Stimulated activated CD8-positive, alpha-beta memory T cell treated with anti-CD3 and anti-CD28 coated beads, Interleukin-12 subunit alpha, Interleukin-12 subunit beta, amount 100 ng/mL, for 1 hour (primary cell): ENCODE results near the gene RASA2.
"Not testable (repeated sequence)": the region's sequence is repeated elsewhere in the genome, so short reads cannot be mapped to it uniquely, and the experiment has no call there.

Experiments
- DNase-seq: peaks from one replicate; pipeline ENCODE4 v3.0.0-alpha.2; 2020; ENCODE audit warnings: low read depth

The RASA2 gene

GRCh38 chr3:141578202-141578973 is 91.6 kb downstream of the RASA2 start:
- no peak for DNase-seq

- no peak for DNase-seq
Measured at GRCh38 chr3:141594357-141594756, 107.5 kb downstream of the RASA2 start.

DNA sequence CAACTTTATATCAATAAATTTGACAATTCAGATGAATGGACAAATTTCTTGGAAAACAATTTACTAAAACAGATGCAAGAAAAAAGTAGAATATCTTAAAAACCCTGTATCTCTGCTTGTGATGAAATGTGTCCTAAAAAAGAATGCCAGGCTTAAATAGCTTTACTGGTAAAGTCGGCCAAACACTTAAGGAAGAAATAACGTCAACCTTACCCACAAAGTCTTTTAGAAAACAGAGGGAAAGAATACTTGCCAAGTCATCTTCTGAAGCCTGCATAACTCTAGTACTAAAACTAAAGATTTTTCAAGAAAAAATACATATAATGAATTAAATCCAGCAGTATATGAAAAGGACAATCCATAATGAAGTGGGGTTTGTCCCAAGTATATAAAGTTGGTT is 111.1 kb downstream of the RASA2 start:
- no peak for DNase-seq

DNA sequence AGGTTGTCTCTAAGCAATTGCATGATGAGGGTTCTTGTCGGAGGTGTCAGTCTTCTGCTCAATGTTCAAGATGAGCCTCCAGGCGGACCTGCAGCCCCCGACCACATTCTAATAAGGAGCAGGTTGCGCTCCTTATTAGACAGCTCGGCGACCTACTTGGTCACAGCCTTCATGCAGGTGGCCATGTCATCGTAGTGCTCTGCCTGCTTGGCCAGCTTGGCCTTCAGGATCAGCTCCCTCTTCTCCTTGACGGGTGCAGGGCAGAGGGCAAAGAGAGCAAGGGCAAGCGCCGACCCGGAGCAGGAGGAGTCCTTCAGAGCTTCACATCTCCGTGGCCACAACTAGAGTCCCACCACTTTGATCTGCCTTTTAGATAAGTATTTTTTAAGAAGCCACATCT is 113.5 kb downstream of the RASA2 start:
- no peak for DNase-seq

GRCh38 chr3:141602706-141603105 is 115.9 kb downstream of the RASA2 start:
- DNase-seq, result no peak

DNA sequence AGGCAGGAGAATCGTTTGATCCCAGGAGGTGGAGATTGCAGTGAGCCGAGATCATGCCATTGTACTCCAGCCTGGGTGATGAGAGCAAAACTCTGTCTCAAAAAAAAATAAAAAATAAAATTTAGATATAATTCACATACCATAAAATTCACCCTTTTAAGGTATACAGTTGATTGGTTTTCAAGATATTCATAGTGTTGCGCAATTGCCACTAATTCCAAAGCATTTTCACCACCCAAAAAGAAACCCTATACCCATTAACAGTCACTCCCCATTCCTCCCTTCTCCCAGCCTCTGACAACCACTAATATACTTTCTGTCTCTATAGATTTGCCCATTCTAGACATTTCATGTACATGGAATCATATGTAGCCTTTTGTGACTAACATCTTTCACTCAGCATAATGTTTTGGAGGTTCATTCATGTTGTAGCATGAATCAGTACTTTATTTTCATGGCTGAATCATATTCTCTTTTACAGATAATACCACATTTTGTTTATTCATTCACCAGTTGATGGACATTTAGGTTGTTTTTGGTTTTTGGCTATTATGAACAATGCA is 116.7 kb downstream of the RASA2 start:
- DNase-seq, result no peak

- DNase-seq, result no peak
Measured at GRCh38 chr3:141605883-141606282, 119.1 kb downstream of the RASA2 start.

DNA sequence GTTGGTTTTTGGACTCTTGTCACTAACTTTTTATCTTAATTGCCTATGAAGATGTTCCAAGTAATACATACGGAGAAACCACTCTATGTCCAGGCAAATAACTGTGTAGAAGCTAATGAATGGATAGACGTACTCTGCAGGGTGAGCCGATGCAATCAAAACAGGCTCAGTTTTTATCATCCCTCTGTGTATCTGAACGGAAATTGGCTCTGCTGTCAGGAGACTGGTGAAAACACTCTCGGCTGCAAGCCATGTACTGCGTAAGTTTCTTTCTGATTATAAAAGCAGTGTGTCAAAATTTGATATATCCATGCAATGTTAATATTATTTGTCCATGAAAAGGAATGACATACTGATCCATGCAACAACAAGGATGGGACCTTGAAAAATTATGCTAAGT is 121.6 kb downstream of the RASA2 start:
- DNase-seq, result no peak

DNA sequence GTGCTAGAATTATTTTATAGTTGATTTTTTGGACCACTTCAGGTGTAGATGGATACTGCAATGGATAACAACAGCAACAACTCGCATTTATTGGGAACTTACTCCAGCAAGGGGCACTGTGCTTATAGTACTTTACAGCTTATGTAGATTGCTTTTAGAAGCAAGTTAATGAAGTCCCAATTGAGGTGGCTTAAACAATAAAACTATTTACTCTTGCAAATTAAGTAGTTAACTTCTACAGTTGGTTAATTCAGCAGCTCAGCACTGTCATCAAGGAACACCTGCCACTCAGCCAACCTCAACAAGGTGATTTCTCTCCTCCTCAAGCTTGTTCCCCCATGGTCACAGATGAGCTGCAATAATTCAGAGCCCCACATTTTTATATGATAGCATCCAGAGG is 124.1 kb downstream of the RASA2 start:
- no peak for DNase-seq

DNA sequence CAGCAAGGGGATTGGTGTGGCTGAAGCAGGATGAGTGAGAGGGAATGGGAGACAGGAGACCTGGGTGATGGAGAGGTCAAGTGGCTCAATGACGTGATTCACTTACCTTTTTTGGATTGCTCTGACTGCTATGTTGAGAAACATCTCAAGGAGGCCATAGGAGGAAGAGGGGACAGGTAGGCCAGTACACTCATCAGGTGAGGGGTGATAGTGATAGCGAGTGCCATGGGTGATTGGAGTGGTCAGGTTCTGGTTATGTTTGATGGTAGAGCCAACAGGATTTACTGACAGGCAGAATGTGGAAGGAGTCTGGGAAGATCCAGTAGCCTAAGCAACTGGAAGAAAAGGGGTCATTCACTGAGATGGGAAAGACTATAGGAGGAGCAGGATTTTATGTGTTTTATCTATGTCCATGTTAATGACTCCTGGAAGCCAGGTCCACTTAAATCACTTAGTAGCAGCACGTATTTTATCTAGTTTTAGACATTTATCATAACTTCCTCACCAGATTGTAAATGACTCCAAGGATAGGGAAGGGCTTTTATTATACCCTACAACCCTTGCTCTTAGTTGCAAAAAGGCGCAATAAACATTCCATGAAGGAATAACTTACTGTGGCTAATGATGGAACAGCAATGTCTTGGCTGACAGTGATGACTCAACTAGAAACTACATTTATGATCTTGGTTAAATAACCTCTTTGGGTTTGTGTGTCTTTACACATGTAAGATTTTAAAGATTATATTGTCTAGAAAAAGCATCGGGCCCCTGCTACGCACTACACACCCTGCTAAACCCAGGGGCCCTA is 131.5 kb downstream of the RASA2 start:
- no peak for DNase-seq

DNA sequence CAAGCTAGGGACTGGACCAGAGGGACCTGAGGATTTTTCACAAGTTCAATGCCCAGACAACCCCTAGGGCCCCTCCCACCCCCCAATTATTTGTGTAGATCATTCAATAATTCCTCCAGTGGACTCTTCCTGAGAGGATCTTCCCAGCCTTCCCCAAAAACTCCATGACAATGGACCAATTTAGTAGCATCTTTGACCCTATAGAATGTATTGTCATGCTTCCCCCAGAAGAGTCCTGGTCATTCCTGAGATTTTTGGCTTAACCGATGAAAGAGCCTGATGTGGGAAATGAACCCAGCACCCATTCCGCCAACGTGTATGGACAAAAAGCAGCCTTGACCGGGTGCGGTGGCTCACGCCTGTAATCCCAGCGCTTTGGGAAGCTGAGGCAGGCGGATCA is 132.1 kb downstream of the RASA2 start:
- no peak for DNase-seq

GRCh38 chr3:141619450-141619849 is 132.6 kb downstream of the RASA2 start:
- no peak for DNase-seq

DNA sequence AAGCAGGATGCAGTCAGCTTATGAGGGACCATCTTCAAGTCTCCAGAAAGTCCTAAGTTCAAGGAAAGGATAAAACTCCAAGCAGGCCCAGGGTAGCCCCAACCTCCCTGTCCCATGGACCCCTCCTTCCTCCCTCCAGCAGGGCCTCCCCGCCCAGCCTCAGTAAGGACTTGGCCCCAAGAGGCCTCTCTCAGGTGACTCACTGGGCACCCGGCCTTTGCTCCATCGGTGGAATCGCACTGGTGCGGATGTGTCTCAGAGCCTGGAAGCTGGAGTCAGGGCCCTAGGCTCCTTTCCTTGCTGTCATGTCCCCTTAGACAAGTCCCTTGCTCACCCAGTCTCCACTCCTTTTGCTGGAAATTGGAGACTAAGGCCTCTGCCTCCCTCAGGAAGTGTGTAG is 136.9 kb downstream of the RASA2 start:
- DNase-seq, result no peak

DNA sequence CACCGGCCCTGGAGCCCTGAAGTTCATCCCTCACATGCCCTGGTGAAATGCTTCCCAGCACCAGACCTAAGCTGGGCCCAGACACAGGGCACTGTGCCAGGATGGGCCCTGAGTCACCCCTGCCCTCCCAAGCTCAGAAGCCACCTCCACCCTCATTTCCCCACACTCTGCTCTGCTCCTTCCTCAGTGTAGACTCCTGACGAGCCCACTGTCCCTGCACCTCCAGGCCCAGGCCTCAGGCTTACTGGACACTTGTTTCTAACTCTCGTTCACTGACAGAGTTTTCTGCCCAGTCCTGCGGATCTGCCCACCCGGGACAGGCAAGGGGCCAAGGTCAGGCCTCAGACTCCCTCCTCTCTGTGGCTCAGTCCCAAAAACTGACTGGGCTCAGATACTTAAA is 138.7 kb downstream of the RASA2 start:
- no peak for DNase-seq

- not testable (repeated sequence) for DNase-seq
Measured at GRCh38 chr3:141628334-141628733, 141.5 kb downstream of the RASA2 start.

- not testable (repeated sequence) for DNase-seq
Measured at GRCh38 chr3:141628868-141629441, 142.1 kb downstream of the RASA2 start.

DNA sequence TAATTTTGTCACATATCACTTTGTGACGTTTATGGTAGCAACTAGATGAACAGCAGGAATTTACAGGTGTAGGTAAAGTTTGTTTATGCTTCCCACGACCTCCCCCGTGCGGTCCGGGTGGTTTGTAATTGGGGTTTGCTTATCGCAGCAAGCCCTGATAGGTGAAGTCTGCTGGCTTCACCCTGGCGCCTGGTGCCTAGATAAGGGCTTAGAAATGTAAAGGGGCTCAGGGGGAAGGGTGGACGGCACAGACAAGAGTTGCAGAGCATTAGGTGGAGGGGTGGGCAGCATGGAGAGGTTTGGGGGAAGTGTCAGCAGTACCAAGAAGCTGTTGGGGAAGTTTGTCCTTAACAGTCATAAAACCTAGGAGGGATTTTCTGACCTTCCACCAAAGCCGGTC is 143.1 kb downstream of the RASA2 start:
- DNase-seq, result no peak

DNA sequence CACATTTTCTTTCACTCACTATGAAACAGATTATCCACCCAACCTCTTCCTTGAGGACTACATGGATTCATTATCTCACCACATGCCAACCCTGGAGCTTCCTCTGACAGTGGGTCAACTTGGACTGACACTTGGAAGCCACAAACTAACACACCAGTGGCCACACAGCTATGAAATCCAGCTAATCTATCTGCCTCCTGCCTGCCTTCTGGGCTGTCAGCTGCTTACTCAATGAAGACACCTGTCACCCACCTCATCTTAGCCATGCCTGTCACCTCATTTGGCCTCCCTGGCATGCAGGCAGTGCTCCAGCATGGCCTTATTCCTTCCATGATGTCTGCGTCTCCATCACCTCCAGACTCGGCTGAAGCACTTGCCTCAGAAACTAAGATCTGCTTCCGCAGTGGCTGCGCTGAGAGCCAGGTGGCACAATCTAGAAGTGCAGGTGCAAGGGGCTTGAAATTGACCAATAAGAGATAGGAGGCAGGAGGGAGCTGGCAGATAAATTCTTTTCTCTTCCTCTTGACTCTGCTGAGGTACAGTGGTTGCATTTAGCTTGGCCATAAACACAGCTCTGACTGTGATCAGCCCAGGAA is 146.1 kb downstream of the RASA2 start:
- DNase-seq, result no peak

DNA sequence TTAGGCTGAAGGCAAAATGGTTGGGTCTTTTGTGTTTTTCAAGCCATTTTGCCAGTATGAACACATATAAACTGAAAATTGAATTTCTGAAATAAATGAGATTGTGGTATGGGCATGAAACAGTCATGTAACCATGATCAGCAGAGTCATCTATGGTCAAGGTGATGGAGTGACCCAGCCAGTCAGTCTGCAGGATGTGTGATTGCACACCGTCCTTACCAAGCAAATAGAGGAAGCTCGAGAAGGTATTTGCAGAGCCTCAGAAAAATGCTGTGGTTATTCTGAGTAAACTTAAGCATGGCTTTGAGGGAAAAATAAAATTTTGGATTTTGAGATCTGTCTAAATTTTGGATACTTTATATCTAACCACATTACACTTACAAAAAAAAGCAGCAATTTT is 155.4 kb downstream of the RASA2 start:
- DNase-seq, result no peak

- no peak for DNase-seq
Measured at GRCh38 chr3:141643391-141643790, 156.6 kb downstream of the RASA2 start.

GRCh38 chr3:141643796-141644195 is 157.0 kb downstream of the RASA2 start:
- no peak for DNase-seq

GRCh38 chr3:141644931-141645330 is 158.1 kb downstream of the RASA2 start:
- DNase-seq, result peak; percentile 44
